KBM-7 (cell line): Measurements from ENCODE around the gene C14orf93.
"Not testable (repeated sequence)": the region's sequence is repeated elsewhere in the genome, so short reads cannot be mapped to it uniquely, and the experiment has no call there.

Source experiments
- DNase-seq: peaks from one replicate; pipeline ENCODE4 v3.0.0-alpha.2; 2015
- in situ Hi-C: fragments of 300-500 bp; cut with MboI; formaldehyde crosslinking; loops from 2 replicates; pipeline ENCODE4 v1.14.3; 2020; ENCODE audit warnings: low sequenced_read_pairs, low pct_unique_long_range_greater_than_20kb, mixed read lengths

The C14orf93 gene

GRCh38 chr14:22980672-22981089 is 29.3 kb downstream of the C14orf93 start:
- in situ Hi-C loops: loop anchor here (10.0 kb wide), 1 partner anchor 84 kb away; no protein-coding TSS in a partner anchor
- DNase-seq: peak; percentile 26

GRCh38 chr14:22979748-22980392 is 30.1 kb downstream of the C14orf93 start:
- DNase-seq: no peak
- in situ Hi-C loops: loop anchor here (10.0 kb wide), 1 partner anchor 85 kb away; no protein-coding TSS in a partner anchor

- in situ Hi-C loops: no loop called here
- DNase-seq: no peak
Measured at GRCh38 chr14:22978981-22979671, 30.8 kb downstream of the C14orf93 start.

GRCh38 chr14:22978487-22978837 is 31.5 kb downstream of the C14orf93 start:
- no peak for DNase-seq
- in situ Hi-C loops: no loop called here

- in situ Hi-C loops: no loop called here
- DNase-seq: no peak
Measured at GRCh38 chr14:22977684-22978486, 32.1 kb downstream of the C14orf93 start.

- in situ Hi-C loops: no loop called here
- DNase-seq: no peak
Measured at GRCh38 chr14:22977434-22977683, 32.6 kb downstream of the C14orf93 start.

- in situ Hi-C loops: no loop called here
Measured at GRCh38 chr14:22976620-22977433, 33.1 kb downstream of the C14orf93 start.

GRCh38 chr14:22974530-22975313 is 35.2 kb downstream of the C14orf93 start:
- no peak for DNase-seq
- in situ Hi-C loops: no loop called here

More at GRCh38 chr14:22976620-22977433, 33.1 kb downstream of the C14orf93 start:
- peak; percentile 78 for DNase-seq

- in situ Hi-C loops: no loop called here
- DNase-seq: peak; percentile 71
Measured at GRCh38 chr14:22973217-22974032, 36.5 kb downstream of the C14orf93 start.

- in situ Hi-C loops: no loop called here
- no peak for DNase-seq
Measured at GRCh38 chr14:22972313-22972930, 37.5 kb downstream of the C14orf93 start.

GRCh38 chr14:22971152-22971551 is 38.8 kb downstream of the C14orf93 start:
- in situ Hi-C loops: no loop called here
- DNase-seq: no peak

GRCh38 chr14:22966783-22967269 is 43.1 kb downstream of the C14orf93 start:
- in situ Hi-C loops: no loop called here
- no peak for DNase-seq

GRCh38 chr14:22965916-22966782 is 43.8 kb downstream of the C14orf93 start:
- DNase-seq, in situ Hi-C loops: not testable (repeated sequence)

GRCh38 chr14:22962061-22962676 is 47.8 kb downstream of the C14orf93 start:
- in situ Hi-C loops: no loop called here

GRCh38 chr14:22955702-22956569 is 54.0 kb downstream of the C14orf93 start:
- DNase-seq: no peak
- in situ Hi-C loops: no loop called here

More at GRCh38 chr14:22962061-22962676, 47.8 kb downstream of the C14orf93 start:
- DNase-seq: no peak
